Coronary artery (tissue), 2 donors: ENCODE measurements around the gene PYROXD2.

Source experiments
- DNase-seq: peaks from one replicate; pipeline ENCODE4 v3.0.0-alpha.2; 2017; ENCODE audit warnings: low spot score
- H3K27ac ChIP-seq, 2 donors: fragments of 200-600 bp; sonication (generic); one replicate each; pipeline ENCODE4 v1.5.1; 2016 to 2019
- H3K4me3 ChIP-seq: fragments of 200-600 bp; sonication (generic); 2 replicates; pipeline ENCODE4 v1.5.1; 2016; ENCODE audit warnings: mild to moderate bottlenecking, moderate library complexity
- TF ChIP-seq, protein P1 (sequence below): fragments of 200-600 bp; sonication (generic); IDR thresholded peaks from one replicate; pipeline ENCODE4 v1.5.1; 2019; ENCODE audit warnings: antibody characterized with exemption

PYROXD2 gene

DNA sequence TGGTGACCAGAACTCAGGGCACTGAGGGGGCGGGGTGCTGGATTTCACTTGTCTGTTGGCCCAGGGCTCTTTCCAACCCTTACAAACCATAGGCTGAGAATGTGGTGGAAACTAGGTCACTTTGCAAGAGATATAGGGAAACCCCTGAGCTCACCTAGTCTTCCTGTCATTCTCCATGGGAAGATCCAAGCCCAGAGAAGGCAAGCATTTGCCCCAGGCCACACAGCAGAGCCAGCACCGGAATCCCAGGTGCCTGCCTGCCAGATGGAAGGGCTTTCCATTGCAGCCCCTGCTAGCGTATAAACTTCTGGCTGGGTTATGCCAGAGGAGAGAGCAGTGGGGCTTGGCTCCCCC, 427 bp downstream of the PYROXD2 start:
- no peak for DNase-seq
- Histone ChIP-seq H3K27ac (peak overlapping the region; percentile 60 to 87), H3K4me3 (peak overlapping the region; percentile 83)
- TF ChIP-seq, protein P1, sequence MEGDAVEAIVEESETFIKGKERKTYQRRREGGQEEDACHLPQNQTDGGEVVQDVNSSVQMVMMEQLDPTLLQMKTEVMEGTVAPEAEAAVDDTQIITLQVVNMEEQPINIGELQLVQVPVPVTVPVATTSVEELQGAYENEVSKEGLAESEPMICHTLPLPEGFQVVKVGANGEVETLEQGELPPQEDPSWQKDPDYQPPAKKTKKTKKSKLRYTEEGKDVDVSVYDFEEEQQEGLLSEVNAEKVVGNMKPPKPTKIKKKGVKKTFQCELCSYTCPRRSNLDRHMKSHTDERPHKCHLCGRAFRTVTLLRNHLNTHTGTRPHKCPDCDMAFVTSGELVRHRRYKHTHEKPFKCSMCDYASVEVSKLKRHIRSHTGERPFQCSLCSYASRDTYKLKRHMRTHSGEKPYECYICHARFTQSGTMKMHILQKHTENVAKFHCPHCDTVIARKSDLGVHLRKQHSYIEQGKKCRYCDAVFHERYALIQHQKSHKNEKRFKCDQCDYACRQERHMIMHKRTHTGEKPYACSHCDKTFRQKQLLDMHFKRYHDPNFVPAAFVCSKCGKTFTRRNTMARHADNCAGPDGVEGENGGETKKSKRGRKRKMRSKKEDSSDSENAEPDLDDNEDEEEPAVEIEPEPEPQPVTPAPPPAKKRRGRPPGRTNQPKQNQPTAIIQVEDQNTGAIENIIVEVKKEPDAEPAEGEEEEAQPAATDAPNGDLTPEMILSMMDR = no peak

DNA sequence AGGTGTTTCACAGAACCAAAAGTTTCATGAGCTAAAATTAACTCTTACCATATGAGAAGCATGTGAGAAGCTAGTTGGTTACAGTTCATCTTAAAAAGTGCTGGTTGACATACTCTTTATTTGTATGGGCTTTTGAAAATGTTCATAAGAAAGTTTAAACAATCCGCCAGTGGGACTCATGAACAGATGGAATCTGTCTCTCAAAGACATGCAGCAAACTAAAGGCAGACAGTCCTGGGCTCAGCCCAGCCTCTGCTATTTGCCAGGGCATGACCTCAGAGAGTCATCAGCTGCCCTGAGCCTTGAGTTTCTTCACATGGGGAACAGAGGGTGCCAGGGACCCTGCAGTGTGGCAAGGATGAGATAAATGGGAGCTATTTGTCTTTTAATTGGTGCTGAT, 3.2 kb downstream of the PYROXD2 start:
- no peak overlapping the region for H3K4me3 ChIP-seq
- DNase-seq = no peak
- H3K27ac ChIP-seq = no peak overlapping the region
- TF ChIP-seq, protein P1 = no peak

DNA sequence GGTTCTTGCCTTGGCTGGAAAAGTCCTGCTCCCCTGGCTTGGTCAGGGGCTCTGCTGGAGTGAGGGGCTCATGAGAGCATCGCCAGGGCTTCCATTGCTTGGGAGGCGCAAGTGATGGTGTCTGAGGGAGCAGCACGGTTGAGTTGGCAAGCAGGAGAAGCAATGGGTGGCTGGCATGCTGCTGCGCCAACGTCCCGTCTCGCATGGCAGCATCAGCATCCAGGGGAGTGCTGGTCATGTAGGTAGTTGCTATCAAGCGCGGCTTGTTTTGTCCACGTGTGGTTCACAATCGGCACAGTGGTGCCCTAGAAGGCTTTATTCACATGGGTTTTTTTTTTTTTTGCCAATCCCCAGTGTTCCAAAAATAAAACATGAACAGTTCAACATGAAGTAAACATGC, 3.8 kb downstream of the PYROXD2 start:
- TF ChIP-seq, protein P1 = no peak
- no peak for DNase-seq
- Histone ChIP-seq H3K4me3 (no peak overlapping the region), H3K27ac (no peak overlapping the region)

DNA sequence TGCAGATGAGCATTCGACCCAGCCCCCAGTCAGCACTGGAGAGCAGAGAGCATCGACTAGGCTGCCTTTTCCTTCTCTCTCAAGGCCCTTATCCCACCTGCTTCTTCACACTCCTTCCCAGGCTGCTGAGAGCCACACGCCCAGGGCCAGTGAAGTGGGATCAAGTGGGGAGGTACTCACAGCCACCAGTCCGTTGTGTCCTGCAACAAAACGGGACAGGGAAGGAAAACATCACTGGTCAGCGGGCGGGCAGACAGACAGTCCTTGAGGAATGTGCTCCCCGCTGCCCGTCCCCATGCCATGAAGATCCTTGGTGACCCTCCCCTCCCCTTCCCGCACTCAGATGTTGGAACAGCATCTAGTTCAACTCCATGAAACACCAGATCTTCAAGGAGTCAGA, 4.2 kb downstream of the PYROXD2 start:
- TF ChIP-seq, protein P1 = no peak
- H3K27ac ChIP-seq = no peak overlapping the region
- no peak overlapping the region for H3K4me3 ChIP-seq
- no peak for DNase-seq

DNA sequence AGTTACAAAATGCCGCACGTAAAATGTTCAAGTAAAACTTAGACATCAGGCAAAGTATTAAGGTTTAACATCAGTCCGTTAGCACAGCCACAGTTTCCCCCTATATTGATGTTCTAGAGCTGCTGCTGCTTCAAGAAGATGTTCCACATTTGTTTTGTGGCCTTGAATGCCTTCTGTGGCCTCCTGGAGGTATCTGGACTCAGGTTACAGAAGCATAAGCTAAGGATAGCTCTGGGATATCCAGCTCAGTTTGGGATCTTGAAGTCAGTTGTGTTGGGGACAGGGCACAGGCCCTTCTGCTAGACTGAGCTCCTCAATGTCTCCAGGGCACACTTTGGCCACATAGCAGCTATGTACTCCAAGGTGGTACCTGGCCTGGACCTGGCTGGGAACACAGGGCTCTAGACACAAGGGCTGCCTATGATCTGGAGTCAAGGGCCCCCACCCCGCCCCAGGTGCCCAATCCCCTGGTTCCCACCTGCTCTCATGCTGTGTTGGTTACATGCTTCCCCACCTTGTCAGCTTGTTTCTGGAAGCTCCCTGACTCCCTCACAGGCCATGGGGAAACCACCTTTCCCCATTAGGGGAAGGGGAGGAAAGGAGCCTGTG, 4.7 kb downstream of the PYROXD2 start:
- Histone ChIP-seq H3K4me3 (no peak overlapping the region), H3K27ac (no peak overlapping the region)
- DNase-seq = no peak
- TF ChIP-seq, protein P1 = no peak

DNA sequence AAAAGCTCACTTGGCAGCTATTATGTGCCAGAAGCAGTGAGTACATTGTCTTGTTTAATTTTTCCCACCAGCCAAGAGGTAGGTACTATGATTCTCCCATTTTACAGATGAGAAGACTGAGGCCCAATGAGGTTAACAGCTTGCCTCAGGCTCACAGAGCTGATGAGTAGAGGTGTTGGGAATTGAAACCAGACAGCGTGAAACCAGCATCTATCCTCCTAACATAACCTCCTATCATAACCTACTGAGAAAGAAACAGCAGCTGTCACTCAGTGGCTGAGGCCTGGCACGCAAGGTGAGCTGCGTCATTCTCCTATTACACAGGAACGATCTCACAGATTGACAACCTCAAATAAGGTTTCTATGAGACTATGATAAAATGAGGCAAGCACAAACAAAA, 6.2 kb downstream of the PYROXD2 start:
- DNase-seq = no peak
- Histone ChIP-seq H3K27ac (no peak overlapping the region), H3K4me3 (no peak overlapping the region)
- TF ChIP-seq, protein P1 = no peak

DNA sequence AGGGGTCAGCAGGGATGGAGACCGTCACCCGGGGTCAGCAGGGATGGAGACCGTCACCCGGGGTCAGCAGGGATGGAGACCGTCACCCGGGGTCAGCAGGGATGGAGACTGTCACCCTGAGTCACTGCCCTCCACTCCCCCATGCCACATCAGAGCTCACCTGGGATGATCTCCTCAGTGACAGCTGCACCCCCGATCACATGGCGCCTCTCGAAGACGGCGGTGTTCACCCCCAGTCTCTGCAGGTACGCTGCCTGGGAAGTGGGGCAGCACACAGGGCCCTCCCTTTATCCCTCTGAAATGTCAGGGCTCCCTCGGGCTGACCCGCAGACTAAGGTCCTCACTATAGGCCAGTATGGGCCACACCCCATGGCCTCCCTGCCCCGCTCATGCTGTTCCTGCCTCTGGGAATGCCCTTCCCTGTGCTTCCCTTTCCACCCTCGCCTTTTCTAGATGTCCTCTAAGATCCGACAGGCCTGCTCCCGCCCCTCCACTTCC, 7.2 kb downstream of the PYROXD2 start:
- no peak overlapping the region for H3K27ac ChIP-seq
- TF ChIP-seq, protein P1 = no peak
- H3K4me3 ChIP-seq = no peak overlapping the region
- DNase-seq = no peak
